ENCODE measurements around the gene ADAMTS17.
A peak's percentile ranks its signal among the peaks of the same experiment; 100 is the strongest.

Gene ADAMTS17

DNA sequence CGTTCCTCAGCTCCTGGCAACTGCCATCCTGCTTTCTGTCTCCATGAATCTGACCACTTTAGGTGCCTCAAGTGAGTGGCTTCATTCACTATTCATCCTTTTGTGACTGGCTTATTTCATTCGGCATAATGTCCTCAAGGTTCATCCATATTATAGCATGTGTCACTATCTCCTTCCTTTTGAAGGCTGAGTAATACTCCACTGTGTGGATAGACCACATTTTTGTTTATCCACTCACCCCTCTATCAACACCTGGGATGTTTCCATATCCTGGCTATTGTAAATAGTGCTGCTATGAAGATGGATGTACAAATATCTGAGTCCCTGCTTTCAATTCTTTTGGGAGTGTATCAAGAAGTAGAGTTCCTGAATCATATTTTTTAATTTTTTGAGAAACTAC lies 98.8 kb downstream of the ADAMTS17 start:
- H3K36me3 ChIP-seq (ENCODE audit: insufficient read depth, insufficient read length, low read length) = no peaks in the 10 kb centered on the region
- H3K9me3 ChIP-seq (ENCODE audit: insufficient read depth, low read length) = no peaks in the 10 kb centered on the region
- peaks cover 8% of the 10 kb centered on the region for H3K4me1 ChIP-seq (ENCODE audit: insufficient read depth, insufficient read length)
- H3K9ac ChIP-seq (ENCODE audit: insufficient read length, low read depth) = no peak overlapping the region
- H3K4me3 ChIP-seq (ENCODE audit: insufficient read length, low read depth) = no peak overlapping the region
- no peak for DNase-seq (ENCODE audit: low read depth, low spot score)
- no peaks in the 10 kb centered on the region for H3K27me3 ChIP-seq (ENCODE audit: insufficient read depth, insufficient read length)
- TF ChIP-seq ZNF274 (IDR thresholded peaks at IDR 0.05; ENCODE audit: low read depth, low read length) = no peak
- no peak for TF ChIP-seq YY1 (IDR thresholded peaks at IDR 0.05; ENCODE audit: insufficient read depth, insufficient read length)
- TF ChIP-seq SUZ12 (IDR thresholded peaks at IDR 0.05; ENCODE audit: extremely low read depth, insufficient read depth, insufficient read length) = no peak

DNA sequence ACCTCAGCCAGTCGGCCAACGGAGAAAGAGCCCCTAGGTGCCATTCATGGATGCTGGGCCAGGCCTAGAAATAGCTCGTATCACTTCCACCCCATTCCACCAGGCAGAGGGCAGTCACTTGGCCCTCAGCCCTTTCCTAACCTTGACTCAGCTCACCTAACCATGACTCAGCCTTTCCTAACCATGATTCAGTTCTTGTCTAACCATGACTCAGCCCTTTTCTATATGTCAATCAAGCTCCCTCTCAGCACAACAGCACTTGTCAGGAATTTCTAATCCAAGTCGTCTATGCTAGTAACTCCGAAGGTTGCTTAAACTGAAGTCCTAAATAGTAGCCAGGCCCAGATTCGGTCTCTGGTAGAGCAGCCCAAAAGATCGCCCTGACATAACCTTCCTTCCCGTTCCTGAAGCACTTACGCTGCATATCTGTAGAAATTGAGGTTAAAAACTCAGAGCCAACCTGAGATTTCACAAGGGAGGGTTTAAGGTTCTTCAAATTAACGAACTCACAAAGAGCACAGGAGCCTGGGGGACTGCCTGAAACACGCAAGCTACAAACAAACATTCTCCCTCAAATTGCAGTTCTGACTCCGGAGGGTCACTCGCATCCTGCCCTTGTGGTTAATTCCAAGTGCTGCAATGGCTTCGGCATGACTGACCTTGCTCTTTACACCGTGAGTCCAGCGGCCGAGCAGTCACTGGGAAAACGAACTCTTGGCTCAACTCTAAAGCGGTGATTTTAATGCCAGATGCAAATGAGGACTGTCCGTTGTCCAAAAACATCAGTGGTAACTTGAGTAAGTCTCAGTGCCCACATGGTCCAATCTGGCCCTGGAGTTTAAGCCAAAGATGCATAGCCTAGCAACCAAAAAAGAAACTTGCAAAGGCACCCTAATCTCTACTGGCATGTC lies 99.9 kb downstream of the ADAMTS17 start:
- Histone ChIP-seq H3K9ac (ENCODE audit: insufficient read length, low read depth) (no peak overlapping the region), H3K4me1 (ENCODE audit: insufficient read depth, insufficient read length) (peaks cover 8% of the 10 kb centered on the region), H3K27me3 (ENCODE audit: insufficient read depth, insufficient read length) (no peaks in the 10 kb centered on the region), H3K9me3 (ENCODE audit: insufficient read depth, low read length) (no peaks in the 10 kb centered on the region), H3K36me3 (ENCODE audit: insufficient read depth, insufficient read length, low read length) (no peaks in the 10 kb centered on the region), H3K4me3 (ENCODE audit: insufficient read length, low read depth) (no peak overlapping the region)
- TF ChIP-seq SUZ12 (IDR thresholded peaks at IDR 0.05; ENCODE audit: extremely low read depth, insufficient read depth, insufficient read length) (no peak), ZNF274 (IDR thresholded peaks at IDR 0.05; ENCODE audit: low read depth, low read length) (no peak), YY1 (IDR thresholded peaks at IDR 0.05; ENCODE audit: insufficient read depth, insufficient read length) (no peak)
- peak; percentile 54 for DNase-seq (ENCODE audit: low read depth, low spot score)

DNA sequence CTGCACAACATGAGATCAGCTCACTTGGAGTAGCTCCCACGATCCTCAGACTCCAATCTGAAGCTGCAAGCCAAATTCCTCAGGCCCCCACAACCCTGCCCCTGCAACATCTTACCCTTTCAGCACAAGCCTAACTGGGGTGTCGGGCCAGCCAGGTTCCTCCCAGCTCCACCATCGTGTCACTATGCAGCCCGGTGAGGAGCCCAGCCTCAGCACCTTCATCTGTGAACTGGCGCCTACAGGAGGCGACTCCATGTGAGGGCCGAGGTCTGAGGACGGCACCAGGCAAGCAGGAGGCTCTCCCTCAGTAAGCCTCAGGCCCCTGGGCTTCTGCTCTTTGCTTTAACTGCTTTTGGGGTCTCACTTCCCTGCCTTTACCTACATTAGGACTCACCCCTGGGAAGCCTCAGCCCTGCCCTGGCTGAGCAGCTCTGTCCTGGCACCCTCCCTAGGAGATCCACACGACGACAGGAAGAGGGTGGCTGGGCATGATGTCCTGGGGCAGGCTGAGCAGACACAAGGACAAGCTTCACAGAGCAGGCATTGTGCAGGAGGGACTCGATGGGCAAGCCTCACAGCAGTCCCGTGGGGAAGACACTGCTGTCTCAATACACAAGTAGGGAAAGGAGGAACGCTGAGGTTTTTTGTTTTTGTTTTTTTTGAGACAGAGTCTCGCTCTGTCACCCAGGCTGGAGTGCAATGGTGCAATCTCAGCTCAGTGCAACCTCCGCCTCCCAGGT lies 104.6 kb downstream of the ADAMTS17 start:
- no peaks in the 10 kb centered on the region for H3K27me3 ChIP-seq (ENCODE audit: insufficient read depth, insufficient read length)
- no peak overlapping the region for H3K4me3 ChIP-seq (ENCODE audit: insufficient read length, low read depth)
- H3K36me3 ChIP-seq (ENCODE audit: insufficient read depth, insufficient read length, low read length) = no peaks in the 10 kb centered on the region
- H3K4me1 ChIP-seq (ENCODE audit: insufficient read depth, insufficient read length) = no peaks in the 10 kb centered on the region
- H3K9me3 ChIP-seq (ENCODE audit: insufficient read depth, low read length) = no peaks in the 10 kb centered on the region
- no peak for DNase-seq (ENCODE audit: low read depth, low spot score)
- H3K9ac ChIP-seq (ENCODE audit: insufficient read length, low read depth) = no peak overlapping the region
- TF ChIP-seq SUZ12 (IDR thresholded peaks at IDR 0.05; ENCODE audit: extremely low read depth, insufficient read depth, insufficient read length) (no peak), YY1 (IDR thresholded peaks at IDR 0.05; ENCODE audit: insufficient read depth, insufficient read length) (no peak), ZNF274 (IDR thresholded peaks at IDR 0.05; ENCODE audit: low read depth, low read length) (no peak)

DNA sequence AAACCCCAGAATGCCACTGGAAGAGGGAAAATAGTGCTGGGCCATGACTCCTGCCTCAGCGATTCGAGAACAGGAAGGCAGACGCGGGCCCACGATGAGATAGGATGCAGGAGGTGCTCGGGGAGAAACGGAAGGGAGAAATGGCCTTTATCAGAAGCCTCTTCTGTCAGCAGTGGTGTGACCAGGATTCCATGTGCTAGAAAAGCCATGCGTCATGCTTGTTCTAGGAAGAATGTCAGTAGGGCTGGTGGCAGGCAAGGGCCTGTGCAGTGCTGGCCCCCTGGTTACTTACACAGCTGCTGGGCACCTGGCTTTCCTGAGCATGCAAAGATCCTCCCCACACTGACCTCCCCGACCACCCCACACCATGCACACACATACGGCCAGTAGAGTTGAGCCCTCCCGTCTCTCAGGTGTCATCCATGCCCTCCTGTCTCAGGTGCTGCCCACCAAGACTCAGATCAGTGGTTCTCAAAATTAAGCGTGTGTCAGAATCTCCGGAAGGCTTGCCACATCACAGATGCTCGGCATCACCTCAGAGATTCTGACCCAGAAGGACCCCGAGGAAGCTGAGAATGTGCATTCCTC lies 106.7 kb downstream of the ADAMTS17 start:
- Histone ChIP-seq H3K9me3 (ENCODE audit: insufficient read depth, low read length) (no peaks in the 10 kb centered on the region), H3K9ac (ENCODE audit: insufficient read length, low read depth) (no peak overlapping the region), H3K4me1 (ENCODE audit: insufficient read depth, insufficient read length) (no peaks in the 10 kb centered on the region), H3K36me3 (ENCODE audit: insufficient read depth, insufficient read length, low read length) (no peaks in the 10 kb centered on the region), H3K4me3 (ENCODE audit: insufficient read length, low read depth) (no peak overlapping the region), H3K27me3 (ENCODE audit: insufficient read depth, insufficient read length) (no peaks in the 10 kb centered on the region)
- no peak for TF ChIP-seq YY1 (IDR thresholded peaks at IDR 0.05; ENCODE audit: insufficient read depth, insufficient read length)
- no peak for TF ChIP-seq ZNF274 (IDR thresholded peaks at IDR 0.05; ENCODE audit: low read depth, low read length)
- TF ChIP-seq SUZ12 (IDR thresholded peaks at IDR 0.05; ENCODE audit: extremely low read depth, insufficient read depth, insufficient read length) = no peak
- DNase-seq (ENCODE audit: low read depth, low spot score) = no peak

DNA sequence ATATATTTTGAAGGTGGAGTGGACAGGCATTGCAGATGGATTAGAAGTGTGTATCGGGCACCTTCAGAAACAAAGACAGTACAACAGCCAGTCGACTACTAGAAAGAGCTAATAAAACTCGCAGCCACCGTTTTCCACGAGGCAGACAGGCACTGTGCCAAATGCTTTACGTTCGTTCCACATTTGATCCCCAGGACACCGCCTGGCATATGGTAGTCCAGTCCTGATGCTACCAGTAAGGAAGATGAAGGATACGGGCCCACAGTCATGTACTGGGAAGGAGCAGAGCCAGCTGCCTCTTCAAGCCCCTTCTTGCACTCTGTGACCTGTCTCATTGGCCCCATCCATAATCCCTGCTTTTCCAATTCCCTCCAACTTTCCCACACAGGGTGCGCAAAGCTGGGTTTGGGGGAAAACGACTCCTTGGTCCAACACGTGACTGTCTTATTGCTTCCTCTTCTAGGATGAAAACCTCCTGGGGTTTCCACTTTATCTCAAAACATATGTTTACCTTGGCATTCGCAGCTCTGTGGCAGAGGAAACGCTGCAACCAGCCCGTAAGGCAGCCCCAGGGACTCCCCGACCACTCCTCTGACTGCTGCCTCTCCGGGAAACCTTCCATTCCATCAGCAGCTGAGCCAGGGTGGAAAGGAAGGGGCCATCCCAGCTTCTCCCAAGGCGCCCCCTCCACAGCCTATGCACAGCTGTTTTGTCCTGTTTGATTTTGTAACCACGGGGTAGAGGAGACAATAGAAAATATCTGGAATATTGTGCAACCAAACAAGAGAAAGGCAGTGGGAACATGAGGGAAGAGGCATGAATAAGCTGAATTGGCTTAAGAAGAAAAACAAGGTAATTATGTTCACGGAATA lies 107.4 kb downstream of the ADAMTS17 start:
- no peak overlapping the region for H3K4me3 ChIP-seq (ENCODE audit: insufficient read length, low read depth)
- DNase-seq (ENCODE audit: low read depth, low spot score) = no peak
- no peaks in the 10 kb centered on the region for H3K27me3 ChIP-seq (ENCODE audit: insufficient read depth, insufficient read length)
- H3K9me3 ChIP-seq (ENCODE audit: insufficient read depth, low read length) = no peaks in the 10 kb centered on the region
- H3K36me3 ChIP-seq (ENCODE audit: insufficient read depth, insufficient read length, low read length) = no peaks in the 10 kb centered on the region
- H3K9ac ChIP-seq (ENCODE audit: insufficient read length, low read depth) = no peak overlapping the region
- H3K4me1 ChIP-seq (ENCODE audit: insufficient read depth, insufficient read length) = no peaks in the 10 kb centered on the region
- TF ChIP-seq YY1 (IDR thresholded peaks at IDR 0.05; ENCODE audit: insufficient read depth, insufficient read length) (no peak), SUZ12 (IDR thresholded peaks at IDR 0.05; ENCODE audit: extremely low read depth, insufficient read depth, insufficient read length) (no peak), ZNF274 (IDR thresholded peaks at IDR 0.05; ENCODE audit: low read depth, low read length) (no peak)

DNA sequence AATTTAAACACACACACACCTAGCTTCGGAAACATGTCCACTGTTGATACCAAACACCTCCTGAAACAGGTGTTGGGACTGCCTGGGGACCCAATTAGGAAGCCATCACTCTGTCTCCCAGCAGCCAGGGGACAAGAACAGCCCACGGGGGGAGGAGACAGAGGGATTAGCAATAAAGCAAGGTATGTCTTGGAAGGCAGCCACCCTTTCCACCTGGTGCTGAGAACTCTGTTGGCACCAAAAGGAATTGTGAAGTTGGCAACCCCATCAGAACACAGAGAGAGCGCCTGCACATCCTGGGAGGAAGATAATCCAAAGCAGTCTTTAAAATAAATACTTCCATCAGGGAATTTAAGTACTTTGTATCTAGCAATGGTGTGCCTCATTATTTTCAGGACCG lies 111.0 kb downstream of the ADAMTS17 start:
- H3K27me3 ChIP-seq (ENCODE audit: insufficient read depth, insufficient read length) = no peaks in the 10 kb centered on the region
- no peaks in the 10 kb centered on the region for H3K9me3 ChIP-seq (ENCODE audit: insufficient read depth, low read length)
- DNase-seq (ENCODE audit: low read depth, low spot score) = no peak
- no peak overlapping the region for H3K9ac ChIP-seq (ENCODE audit: insufficient read length, low read depth)
- no peaks in the 10 kb centered on the region for H3K4me1 ChIP-seq (ENCODE audit: insufficient read depth, insufficient read length)
- no peak for TF ChIP-seq ZNF274 (IDR thresholded peaks at IDR 0.05; ENCODE audit: low read depth, low read length)
- TF ChIP-seq SUZ12 (IDR thresholded peaks at IDR 0.05; ENCODE audit: extremely low read depth, insufficient read depth, insufficient read length) = no peak
- H3K36me3 ChIP-seq (ENCODE audit: insufficient read depth, insufficient read length, low read length) = no peaks in the 10 kb centered on the region
- no peak overlapping the region for H3K4me3 ChIP-seq (ENCODE audit: insufficient read length, low read depth)
